Fibroblast of pulmonary artery (primary cell): Measurements from ENCODE around the gene CSF1.

ENCODE experiments used
- DNase-seq: peaks from one replicate; pipeline ENCODE4 v3.0.0-alpha.2; 2010; ENCODE audit warnings: low read depth
- H3K4me3 ChIP-seq: replicated peaks from 2 replicates; pipeline ENCODE4 v1.5.1; 2011; ENCODE audit warnings: low read depth, mild to moderate bottlenecking, control low read depth, low read length, moderate library complexity
- CTCF ChIP-seq: IDR thresholded peaks from 2 replicates; pipeline ENCODE4 v1.5.1; 2011; ENCODE audit warnings: mild to moderate bottlenecking, control low read depth, low read length, inconsistent platforms; ENCODE audit errors: missing control alignments

CSF1 gene

GRCh38 chr1:109938556-109938955 lies 27.9 kb downstream of the CSF1 start:
- no peak for DNase-seq
- H3K4me3 ChIP-seq = no peak overlapping the region
- no peak for TF ChIP-seq CTCF

GRCh38 chr1:109942434-109942833 lies 31.8 kb downstream of the CSF1 start:
- DNase-seq = no peak
- no peak for TF ChIP-seq CTCF
- H3K4me3 ChIP-seq = no peak overlapping the region

- no peak for DNase-seq
- no peak for TF ChIP-seq CTCF
- H3K4me3 ChIP-seq = no peak overlapping the region
Measured at GRCh38 chr1:109944541-109944940, 33.9 kb downstream of the CSF1 start.

- DNase-seq = no peak
- H3K4me3 ChIP-seq = no peak overlapping the region
- TF ChIP-seq CTCF = no peak
Measured at GRCh38 chr1:109946511-109946910, 35.9 kb downstream of the CSF1 start.

- TF ChIP-seq CTCF = no peak
- no peak for DNase-seq
- no peak overlapping the region for H3K4me3 ChIP-seq
Measured at GRCh38 chr1:109947582-109948284, 37.1 kb downstream of the CSF1 start.

GRCh38 chr1:109948285-109948630 lies 37.6 kb downstream of the CSF1 start:
- no peak for TF ChIP-seq CTCF
- H3K4me3 ChIP-seq = no peak overlapping the region
- DNase-seq = no peak

- no peak for DNase-seq
- TF ChIP-seq CTCF = no peak
- no peak overlapping the region for H3K4me3 ChIP-seq
Measured at GRCh38 chr1:109950038-109950437, 39.4 kb downstream of the CSF1 start.
